GM10847 (cell line): ENCODE data around the gene HACD1.

Experiments used
- POLR2A ChIP-seq: IDR thresholded peaks from 2 replicates; pipeline ENCODE4 v1.6.1; 2011; ENCODE audit not compliant: insufficient read length; ENCODE audit errors: extremely low read depth

Gene HACD1

DNA sequence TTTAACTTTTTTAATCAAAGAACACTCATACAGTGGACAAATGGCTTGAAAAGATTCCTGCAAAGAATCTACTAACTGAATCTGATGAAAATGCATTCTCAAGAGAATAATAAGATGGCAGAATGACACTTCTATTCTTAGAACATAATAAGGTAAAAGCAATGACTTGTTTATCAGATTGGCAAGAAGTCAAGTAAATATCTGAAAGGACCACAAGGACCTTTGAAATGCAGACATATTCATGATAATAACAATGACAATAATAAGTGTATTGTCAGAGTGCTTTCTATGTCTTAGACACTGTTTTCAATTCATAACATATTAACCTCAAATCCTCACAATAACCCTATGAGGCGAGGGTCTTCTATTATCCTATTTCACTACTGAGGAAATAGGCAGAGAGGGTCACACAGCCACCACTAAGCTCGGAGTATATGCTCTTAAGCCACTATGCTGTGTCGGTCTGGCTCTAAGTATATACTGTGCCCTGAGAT, 10.6 kb downstream of the HACD1 start:
- TF ChIP-seq POLR2A: no peak

DNA sequence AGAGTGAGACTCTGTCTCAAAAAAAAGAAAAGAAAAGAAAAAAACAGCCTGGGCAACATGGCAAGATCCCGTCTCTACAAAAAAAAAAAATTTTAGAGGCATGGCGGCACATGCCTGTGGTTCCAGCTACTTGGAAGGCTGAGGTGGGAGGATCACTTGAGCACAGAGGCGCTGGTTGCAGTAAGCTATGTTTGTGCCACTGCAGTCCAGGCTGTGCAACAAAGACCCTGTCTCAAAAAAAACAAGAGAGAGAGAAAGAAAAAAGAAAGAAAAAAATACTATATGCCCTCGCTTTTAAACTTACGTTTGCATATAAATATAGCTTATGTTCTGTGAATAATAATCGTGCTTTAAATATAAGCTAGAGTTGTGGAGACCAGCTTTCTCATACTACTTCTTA, 11.2 kb downstream of the HACD1 start:
- TF ChIP-seq POLR2A: no peak

DNA sequence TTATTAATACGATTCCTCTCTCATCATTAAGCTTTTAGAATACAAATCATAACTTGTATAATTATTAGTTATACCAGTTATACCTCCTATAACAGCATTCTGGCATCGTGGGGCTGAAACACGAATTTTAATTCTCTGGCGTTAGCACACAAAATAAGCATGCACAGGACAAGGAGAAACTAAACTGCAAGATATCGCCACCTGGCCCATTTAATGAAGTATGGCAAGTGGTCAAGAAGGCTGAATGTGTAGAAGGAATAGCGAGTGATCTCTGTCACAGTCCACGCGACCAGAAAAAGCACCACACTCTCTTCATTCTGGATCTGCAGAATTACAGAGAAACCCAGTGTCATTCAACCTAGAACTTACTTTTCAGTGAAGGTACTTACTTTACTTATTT, 18.1 kb downstream of the HACD1 start:
- no peak for TF ChIP-seq POLR2A

DNA sequence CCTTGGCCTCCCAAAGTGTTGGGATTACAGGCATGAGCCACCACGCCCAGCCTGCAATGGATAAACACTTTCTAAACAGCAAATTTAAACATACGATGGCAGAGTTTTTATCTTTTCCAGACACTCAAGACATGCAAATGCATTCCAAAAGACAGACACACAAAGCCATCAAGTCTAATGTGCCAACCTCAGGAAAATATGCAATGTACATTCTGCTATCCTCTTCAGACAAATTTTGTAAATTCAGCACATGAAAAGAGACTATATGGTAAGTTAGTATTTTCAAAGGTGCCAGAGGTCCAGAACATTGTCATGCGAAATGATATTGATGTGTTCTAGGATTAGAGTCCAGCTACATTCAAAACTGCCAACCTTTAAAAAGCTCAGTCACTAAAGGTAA, 19.8 kb downstream of the HACD1 start:
- no peak for TF ChIP-seq POLR2A

DNA sequence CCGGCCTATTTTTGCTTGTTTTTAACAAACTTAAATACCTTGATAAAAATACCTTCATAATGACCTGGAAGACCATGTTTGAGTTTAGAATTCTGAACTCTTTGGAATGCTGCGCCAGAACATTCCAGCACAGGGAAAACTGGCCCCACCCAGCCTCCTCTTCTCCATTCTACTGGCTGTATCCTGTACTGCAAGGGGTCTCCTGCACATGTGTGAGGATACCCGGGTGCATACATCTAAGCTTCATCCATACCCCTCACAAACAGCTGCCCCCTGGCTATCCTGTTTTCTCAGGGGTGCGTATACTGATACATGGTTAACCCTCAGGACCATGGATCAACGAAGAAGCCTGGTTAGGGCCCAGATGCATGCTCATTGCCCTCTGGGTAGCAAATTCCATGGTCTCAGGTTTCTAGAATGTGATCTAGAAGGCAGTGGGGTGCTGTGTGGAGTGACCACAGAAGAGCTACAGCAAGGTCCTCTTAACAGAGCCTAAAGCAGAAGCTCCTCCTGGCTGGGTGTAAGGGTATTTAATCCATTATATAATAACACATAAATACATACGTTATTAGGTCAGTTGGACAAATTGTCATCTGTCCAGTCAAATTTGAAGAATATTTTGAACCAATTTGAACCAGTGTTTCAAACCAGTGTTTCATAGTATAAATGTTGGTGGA, 26.1 kb downstream of the HACD1 start:
- TF ChIP-seq POLR2A: no peak

DNA sequence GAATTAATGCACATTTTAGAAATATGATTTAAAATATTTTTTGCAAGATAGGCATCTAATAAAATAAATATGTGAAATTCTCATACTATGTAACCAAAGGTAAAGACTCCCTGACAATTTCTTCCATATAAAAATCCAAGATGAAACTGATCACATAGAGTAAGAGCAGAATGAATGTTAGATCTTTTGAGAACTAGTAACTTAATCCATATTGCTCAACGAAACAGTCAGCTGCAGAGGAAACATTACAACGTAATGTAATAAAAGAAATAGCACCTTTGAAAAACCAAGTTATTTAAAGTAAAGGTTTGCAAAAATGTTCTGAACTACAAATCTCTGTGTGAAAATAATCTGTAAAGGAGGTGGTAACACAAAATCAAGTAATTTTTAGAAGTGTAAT, 28.8 kb downstream of the HACD1 start:
- TF ChIP-seq POLR2A: no peak

DNA sequence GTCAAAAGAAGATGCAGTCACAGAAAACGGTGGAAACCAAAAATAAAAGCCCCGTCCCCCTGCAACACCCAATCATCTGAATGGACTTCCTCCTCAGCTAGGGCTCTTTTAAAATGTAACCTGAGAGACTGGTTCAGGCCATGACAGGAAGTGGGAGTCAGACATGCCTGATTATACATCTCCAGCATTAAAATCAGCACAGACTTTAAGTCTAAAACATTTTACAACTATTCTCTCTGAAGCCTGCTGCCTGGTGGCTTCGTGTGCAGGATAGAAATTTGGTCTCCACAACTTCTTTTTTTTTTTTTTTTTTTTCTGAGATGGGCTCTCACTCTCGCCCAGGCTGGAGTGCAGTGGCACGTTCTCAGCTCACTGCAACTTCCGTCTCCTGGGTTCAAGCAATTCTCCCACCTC, 30.3 kb downstream of the HACD1 start:
- no peak for TF ChIP-seq POLR2A

DNA sequence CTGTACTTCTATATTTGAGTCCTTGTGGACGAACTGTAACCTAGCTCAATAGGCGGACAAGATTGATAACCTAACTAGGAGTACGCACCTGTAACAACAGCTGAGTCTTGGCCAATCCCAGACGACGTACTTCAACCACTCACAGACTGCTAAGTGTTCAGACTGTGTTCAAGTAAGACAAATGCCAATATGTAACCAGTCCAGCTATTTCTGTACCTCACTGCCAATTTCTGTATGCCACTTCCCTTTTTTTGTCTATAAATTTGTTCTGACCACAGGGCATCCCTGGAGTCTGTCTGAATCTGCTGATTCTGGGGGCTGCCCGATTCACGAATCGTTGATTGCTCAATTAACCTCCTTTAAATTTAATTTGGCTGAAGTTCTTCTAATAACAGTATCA, 32.2 kb downstream of the HACD1 start:
- no peak for TF ChIP-seq POLR2A

DNA sequence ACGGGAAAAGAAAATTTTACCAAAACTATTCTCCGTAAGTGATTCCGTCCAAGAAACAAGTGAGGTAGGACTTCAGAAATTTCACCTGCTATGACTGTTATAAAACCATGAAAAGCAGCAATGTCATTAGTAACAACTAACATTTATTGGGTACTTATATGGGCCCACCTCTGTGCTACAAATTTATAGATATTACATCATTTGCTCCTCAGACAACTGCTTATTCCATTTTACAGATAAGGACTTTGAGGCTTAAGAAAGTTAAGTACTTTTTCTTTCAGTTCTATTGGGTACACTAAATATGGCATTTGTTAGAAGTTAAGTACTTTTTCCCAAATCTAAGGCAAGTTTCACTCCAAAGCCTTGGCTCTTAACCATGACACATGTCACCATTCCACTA, 36.3 kb downstream of the HACD1 start:
- TF ChIP-seq POLR2A: no peak

DNA sequence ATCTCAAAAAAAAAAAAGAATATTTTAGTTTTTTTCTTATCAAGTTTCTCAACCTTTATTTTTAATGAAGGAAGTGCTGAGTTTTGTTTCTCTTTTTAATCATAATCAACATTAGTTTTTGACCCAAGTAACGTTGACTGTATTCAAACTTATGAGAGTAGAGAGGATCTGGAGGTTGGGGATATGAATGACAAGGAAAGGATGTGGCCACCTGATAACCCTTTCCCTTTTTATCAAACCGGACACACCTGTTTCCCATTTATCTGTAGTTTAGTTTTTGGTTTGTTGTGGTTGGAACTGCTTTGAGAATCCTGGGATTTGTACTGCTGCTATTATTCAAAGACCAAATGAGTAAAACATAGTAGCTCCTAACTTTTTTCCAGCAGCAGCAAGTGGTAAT, 38.6 kb downstream of the HACD1 start:
- no peak for TF ChIP-seq POLR2A

DNA sequence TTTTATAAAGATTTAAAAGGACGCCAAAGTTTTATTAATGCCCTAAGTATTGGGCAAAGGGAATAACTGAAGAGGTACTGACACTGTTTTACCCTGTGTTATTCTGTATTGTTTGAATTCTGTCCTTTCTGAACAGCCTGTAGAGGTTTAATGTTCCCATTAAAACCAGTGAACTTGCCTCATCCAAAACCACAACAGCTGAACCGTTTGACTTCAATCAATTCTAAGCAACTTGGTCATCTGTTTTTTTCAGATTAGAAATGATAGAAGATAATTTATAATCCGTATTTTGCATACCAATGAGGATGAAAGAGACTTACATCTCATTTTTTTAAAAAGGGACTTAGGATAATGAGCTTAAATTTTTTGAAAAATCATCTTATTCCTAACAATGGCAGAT, 40.4 kb downstream of the HACD1 start:
- TF ChIP-seq POLR2A: no peak

DNA sequence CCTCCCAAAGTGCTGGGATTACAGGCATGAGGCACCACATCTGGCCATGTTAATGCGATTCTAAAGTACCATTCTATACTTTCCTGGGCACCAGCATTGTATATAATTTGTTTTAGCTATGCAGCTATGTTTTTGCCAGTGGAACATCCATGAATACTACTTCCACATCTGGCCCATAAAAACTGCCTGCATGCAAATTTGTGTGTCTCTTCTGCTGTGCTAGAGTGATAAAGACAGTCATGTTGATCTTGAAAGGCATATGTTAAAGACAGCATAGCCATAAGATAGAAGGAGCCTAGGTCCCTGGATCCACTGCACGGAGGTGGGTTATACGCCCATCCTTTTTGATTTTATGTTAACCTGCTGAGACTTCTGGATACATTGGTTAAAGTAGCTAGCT, 52.3 kb downstream of the HACD1 start:
- TF ChIP-seq POLR2A: no peak

DNA sequence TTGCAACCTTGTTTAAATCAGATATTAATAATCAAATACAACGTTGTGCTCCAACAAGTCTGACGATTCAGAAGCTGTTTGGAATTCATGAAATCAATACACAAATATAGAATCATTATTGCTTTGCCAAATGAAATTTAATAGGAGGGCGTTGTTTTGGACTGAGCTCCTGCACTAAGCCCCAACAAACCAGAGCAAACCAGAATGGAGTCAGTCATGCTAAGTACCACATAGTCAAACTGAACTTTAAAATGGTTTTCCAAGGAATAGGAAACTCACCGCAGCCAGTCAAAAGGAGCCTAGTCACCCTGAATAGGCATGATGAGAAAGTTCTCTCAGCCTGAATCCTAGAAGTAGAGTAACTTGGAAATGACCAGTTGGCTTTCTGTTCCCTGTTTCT, 53.7 kb downstream of the HACD1 start:
- TF ChIP-seq POLR2A: no peak

DNA sequence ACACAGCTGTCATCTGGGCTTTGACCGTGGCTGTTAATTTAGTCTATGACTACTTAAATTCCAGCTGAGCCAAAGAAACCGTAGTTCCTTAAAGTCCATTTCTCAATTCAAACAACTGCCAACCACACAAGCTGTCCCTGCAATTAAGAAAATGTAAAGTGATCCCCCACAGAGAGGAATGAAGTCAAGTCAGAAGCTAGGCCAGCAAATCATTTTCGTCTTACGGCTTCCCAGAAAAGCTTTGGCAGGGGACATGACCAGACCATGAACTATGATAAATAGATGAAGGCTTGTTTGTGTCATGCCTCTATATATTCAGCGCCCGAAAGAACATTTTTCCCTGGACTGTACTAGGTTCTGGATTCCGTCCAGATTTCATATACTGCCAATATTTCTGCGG, 54.6 kb downstream of the HACD1 start:
- TF ChIP-seq POLR2A: no peak

DNA sequence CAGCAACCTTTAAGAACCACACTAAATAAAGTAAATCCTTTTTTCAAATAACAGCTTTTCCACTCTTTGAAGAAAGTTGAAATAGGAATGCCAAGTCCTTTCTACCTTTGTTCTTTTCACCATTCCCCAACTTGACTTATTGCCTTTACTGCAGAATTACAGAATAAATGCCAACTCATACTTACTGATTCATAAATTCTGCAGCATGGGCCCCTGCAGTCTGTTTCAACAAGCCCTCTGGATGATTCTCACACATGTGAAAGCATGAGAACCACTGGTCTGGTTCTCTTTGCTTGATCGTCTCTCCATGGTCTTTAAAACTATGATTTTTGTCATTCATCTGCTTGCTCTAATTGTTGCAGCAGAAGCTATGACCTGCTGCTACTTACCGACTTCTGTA, 56.1 kb downstream of the HACD1 start:
- no peak for TF ChIP-seq POLR2A

DNA sequence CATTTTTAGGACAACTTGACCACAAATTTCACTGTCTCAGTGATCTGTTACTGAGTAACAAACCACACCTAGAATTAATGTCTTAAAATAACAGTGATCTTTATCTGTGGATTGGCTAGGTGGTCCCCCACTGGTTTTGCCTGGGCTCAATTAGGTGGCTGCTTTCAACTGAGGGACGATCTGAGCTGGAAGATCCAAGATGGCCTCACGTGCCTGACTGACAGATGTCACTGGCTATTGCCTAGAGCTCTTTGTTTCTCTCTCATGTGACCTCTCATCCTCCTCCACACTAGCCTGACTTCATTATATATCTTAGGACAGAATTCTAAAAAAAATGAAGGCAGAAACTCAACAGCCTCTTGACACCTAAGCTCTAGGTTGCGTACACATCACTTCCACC, 59.7 kb downstream of the HACD1 start:
- no peak for TF ChIP-seq POLR2A

DNA sequence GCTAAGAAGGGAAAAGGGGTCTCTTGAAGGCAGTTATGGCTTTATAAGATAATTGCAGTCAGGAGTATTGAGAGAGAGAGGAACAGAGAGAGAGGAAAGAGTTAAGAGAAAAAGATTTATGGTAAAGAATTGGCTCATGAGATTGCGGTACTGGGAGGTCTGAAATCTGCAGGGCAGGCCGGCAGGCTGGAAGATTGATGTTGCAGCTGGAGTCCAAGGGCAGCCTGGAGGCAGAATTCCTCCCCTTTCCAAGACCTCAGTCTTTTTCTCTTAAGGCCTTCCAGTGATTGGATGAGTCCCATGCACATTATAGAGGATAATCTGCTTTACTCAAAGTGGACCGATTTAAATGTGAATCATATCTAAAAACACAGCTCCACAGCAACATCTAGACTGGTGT, 68.4 kb downstream of the HACD1 start:
- no peak for TF ChIP-seq POLR2A
